Osteoblast (primary cell): ENCODE data around the gene NCS1. TPM values are rescaled to one million over a fixed set of nuclear protein-coding genes. Genes with fewer than 3 reads are reported as not detected.

Source experiments
- DNase-seq: peaks from one replicate; pipeline ENCODE4 v3.0.0; 2011; ENCODE audit warnings: low spot score, mixed read lengths; ENCODE audit not compliant: insufficient read length; ENCODE audit errors: missing footprints
- H2AFZ ChIP-seq: 2 replicates; pipeline ENCODE4 v1.6.0; 2011; ENCODE audit warnings: mild to moderate bottlenecking, low read length
- H3K27ac ChIP-seq: 2 replicates; pipeline ENCODE4 v1.5.1; 2011; ENCODE audit warnings: mild to moderate bottlenecking, low read depth, low read length, moderate library complexity
- H3K27me3 ChIP-seq: 2 replicates; pipeline ENCODE4 v1.6.0; 2012; ENCODE audit warnings: mild to moderate bottlenecking, control low read depth, inconsistent platforms, low read length, moderate library complexity; ENCODE audit not compliant: insufficient read depth
- H3K36me3 ChIP-seq: 2 replicates; pipeline ENCODE4 v1.5.1; 2011; ENCODE audit warnings: mild to moderate bottlenecking, low read length, control low read depth, moderate library complexity; ENCODE audit not compliant: insufficient read depth
- H3K4me1 ChIP-seq: 2 replicates; pipeline ENCODE4 v1.5.1; 2011; ENCODE audit warnings: mild to moderate bottlenecking, low read length, control low read depth, moderate library complexity; ENCODE audit not compliant: insufficient read depth
- H3K4me2 ChIP-seq: 2 replicates; pipeline ENCODE4 v1.6.0; 2011; ENCODE audit warnings: mild to moderate bottlenecking, low read length; ENCODE audit not compliant: insufficient read depth
- H3K4me3 ChIP-seq: fragments of 200-600 bp; sonication (generic); 3 replicates; pipeline ENCODE4 v1.5.1; 2012; ENCODE audit warnings: mild to moderate bottlenecking, low read length, inconsistent platforms; ENCODE audit not compliant: insufficient read depth
- H3K79me2 ChIP-seq: 2 replicates; pipeline ENCODE4 v1.6.0; 2012; ENCODE audit warnings: mild to moderate bottlenecking, low read length, control low read depth, inconsistent platforms; ENCODE audit not compliant: insufficient read depth
- H3K9me3 ChIP-seq: 2 replicates; pipeline ENCODE4 v1.5.1; 2011; ENCODE audit warnings: low read depth, low read length, control low read depth
- H4K20me1 ChIP-seq: 2 replicates; pipeline ENCODE4 v1.6.0; 2012; ENCODE audit warnings: mild to moderate bottlenecking, low read length, control low read depth; ENCODE audit not compliant: insufficient read depth
- total RNA-seq: library from RNA; depleted of rRNA; stranded (reverse); fragments of >200 nt; gene quantifications from 2 replicates; pipeline ENCODE4 v1.2.3, GENCODE V29; 2012
- TF ChIP-seq, protein P1 (sequence below): IDR thresholded peaks from 2 replicates; pipeline ENCODE4 v1.5.1; 2011; ENCODE audit warnings: mild to moderate bottlenecking, low read depth, low read length, moderate library complexity; ENCODE audit errors: extremely low read depth

Gene NCS1
- total RNA-seq, 1 donor = 49.9 TPM

GRCh38 chr9:130209422-130209821 lies 37.2 kb downstream of the NCS1 start:
- Histone ChIP-seq H3K4me3 (no peak overlapping the region), H3K9me3 (no peaks in the 10 kb centered on the region), H3K36me3 (no peaks in the 10 kb centered on the region), H3K79me2 (peaks cover 81% of the 10 kb centered on the region), H4K20me1 (peaks cover 40% of the 10 kb centered on the region), H3K27ac (peak overlapping the region; percentile 48), H3K4me2 (peak overlapping the region; percentile 48), H3K4me1 (peaks cover 7% of the 10 kb centered on the region), H2AFZ (no peak overlapping the region), H3K27me3 (no peaks in the 10 kb centered on the region)
- DNase-seq = peak; percentile 84
- TF ChIP-seq, protein P1, sequence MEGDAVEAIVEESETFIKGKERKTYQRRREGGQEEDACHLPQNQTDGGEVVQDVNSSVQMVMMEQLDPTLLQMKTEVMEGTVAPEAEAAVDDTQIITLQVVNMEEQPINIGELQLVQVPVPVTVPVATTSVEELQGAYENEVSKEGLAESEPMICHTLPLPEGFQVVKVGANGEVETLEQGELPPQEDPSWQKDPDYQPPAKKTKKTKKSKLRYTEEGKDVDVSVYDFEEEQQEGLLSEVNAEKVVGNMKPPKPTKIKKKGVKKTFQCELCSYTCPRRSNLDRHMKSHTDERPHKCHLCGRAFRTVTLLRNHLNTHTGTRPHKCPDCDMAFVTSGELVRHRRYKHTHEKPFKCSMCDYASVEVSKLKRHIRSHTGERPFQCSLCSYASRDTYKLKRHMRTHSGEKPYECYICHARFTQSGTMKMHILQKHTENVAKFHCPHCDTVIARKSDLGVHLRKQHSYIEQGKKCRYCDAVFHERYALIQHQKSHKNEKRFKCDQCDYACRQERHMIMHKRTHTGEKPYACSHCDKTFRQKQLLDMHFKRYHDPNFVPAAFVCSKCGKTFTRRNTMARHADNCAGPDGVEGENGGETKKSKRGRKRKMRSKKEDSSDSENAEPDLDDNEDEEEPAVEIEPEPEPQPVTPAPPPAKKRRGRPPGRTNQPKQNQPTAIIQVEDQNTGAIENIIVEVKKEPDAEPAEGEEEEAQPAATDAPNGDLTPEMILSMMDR = no peak

- Histone ChIP-seq H3K27ac (no peak overlapping the region), H3K4me1 (peaks cover 18% of the 10 kb centered on the region), H3K79me2 (peaks cover 86% of the 10 kb centered on the region), H3K4me2 (no peak overlapping the region), H3K27me3 (no peaks in the 10 kb centered on the region), H4K20me1 (peaks cover 47% of the 10 kb centered on the region), H2AFZ (no peak overlapping the region), H3K4me3 (no peak overlapping the region), H3K36me3 (no peaks in the 10 kb centered on the region), H3K9me3 (no peaks in the 10 kb centered on the region)
- DNase-seq = peak; percentile 51
- TF ChIP-seq, protein P1 = no peak
These were observed 39.5 kb downstream of the NCS1 start for GRCh38 chr9:130211548-130212226.

- Histone ChIP-seq H4K20me1 (peaks cover 56% of the 10 kb centered on the region), H3K27me3 (no peaks in the 10 kb centered on the region), H3K36me3 (no peaks in the 10 kb centered on the region), H3K4me2 (no peak overlapping the region), H2AFZ (no peak overlapping the region), H3K4me3 (no peak overlapping the region), H3K9me3 (no peaks in the 10 kb centered on the region), H3K79me2 (peaks cover 86% of the 10 kb centered on the region), H3K27ac (no peak overlapping the region), H3K4me1 (peaks cover 18% of the 10 kb centered on the region)
- TF ChIP-seq, protein P1 = no peak
- peak; percentile 56 for DNase-seq
These were observed 40.5 kb downstream of the NCS1 start for GRCh38 chr9:130212543-130213297.
